Panc1 (cell line): ENCODE results near the gene CREBZF.

Source experiments
- SIN3A ChIP-seq: IDR thresholded peaks from 2 replicates; pipeline ENCODE4 v1.6.1; 2012; ENCODE audit warnings: low read depth, mild to moderate bottlenecking, low read length, moderate library complexity, borderline replicate concordance; ENCODE audit not compliant: insufficient read depth
- TF ChIP-seq, protein P1 (sequence below): fragments of 450-650 bp; IDR thresholded peaks from 2 replicates; pipeline ENCODE4 v1.5.1; 2017; ENCODE audit warnings: mild to moderate bottlenecking

DNA sequence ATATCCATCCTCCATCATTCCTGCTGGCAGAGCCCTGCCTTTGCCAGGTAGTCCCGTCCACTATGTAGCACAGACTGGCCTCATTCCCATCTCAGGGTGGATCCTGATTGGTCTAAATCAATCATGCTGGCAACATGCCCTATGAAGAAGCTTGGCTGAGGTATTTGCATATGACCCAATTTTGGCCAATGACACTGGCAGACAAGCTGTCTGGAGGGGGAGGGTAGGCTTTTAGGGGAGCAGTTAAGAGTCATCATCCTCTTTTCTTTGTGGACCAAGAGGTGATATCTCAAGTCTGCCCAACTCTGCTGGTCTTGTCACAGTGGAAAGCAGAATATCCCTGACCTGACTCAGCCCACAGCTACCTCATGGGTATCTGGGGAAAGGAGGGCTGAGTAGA, 16.0 kb upstream of the CREBZF start:
- TF ChIP-seq, protein P1, sequence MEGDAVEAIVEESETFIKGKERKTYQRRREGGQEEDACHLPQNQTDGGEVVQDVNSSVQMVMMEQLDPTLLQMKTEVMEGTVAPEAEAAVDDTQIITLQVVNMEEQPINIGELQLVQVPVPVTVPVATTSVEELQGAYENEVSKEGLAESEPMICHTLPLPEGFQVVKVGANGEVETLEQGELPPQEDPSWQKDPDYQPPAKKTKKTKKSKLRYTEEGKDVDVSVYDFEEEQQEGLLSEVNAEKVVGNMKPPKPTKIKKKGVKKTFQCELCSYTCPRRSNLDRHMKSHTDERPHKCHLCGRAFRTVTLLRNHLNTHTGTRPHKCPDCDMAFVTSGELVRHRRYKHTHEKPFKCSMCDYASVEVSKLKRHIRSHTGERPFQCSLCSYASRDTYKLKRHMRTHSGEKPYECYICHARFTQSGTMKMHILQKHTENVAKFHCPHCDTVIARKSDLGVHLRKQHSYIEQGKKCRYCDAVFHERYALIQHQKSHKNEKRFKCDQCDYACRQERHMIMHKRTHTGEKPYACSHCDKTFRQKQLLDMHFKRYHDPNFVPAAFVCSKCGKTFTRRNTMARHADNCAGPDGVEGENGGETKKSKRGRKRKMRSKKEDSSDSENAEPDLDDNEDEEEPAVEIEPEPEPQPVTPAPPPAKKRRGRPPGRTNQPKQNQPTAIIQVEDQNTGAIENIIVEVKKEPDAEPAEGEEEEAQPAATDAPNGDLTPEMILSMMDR, result no peak
- TF ChIP-seq SIN3A, result no peak
